Activated naive CD4-positive, alpha-beta T cell treated with anti-CD3 and anti-CD28 coated beads, Interleukin-2, amount 10 ng/mL, durations not matched to agents 7 days and 5 days (primary cell): ENCODE measurements around the gene PTGES.
A peak's percentile ranks its signal among the peaks of the same experiment; 100 is the strongest.

Source experiments
- CTCF ChIA-PET: fragments of 350-600 bp; sonication (Branson Sonifier 250); formaldehyde crosslinking; loops from one replicate; lab custom pipeline; 2021; ENCODE audit warnings: antibody characterized with exemption; lab: Charles Lee
- DNase-seq: peaks from one replicate; pipeline ENCODE4 v3.0.0-alpha.2; 2020
- H3K27ac Mint-ChIP-seq: one replicate; pipeline ENCODE4 v1.8.0; 2021; ENCODE audit warnings: mild to moderate bottlenecking, moderate library complexity, mixed read lengths
- H3K27me3 Mint-ChIP-seq: one replicate; pipeline ENCODE4 v1.8.0; 2021; ENCODE audit warnings: mild to moderate bottlenecking, mixed read lengths
- H3K36me3 Mint-ChIP-seq: one replicate; pipeline ENCODE4 v1.8.0; 2021; ENCODE audit warnings: mixed read lengths
- H3K4me1 Mint-ChIP-seq: one replicate; pipeline ENCODE4 v1.8.0; 2021; ENCODE audit warnings: mixed read lengths
- H3K4me3 Mint-ChIP-seq: one replicate; pipeline ENCODE4 v1.8.0; 2021; ENCODE audit warnings: mild to moderate bottlenecking, moderate library complexity, mixed read lengths
- H3K9me3 Mint-ChIP-seq: one replicate; pipeline ENCODE4 v1.8.0; 2021; ENCODE audit warnings: mixed read lengths

PTGES gene

GRCh38 chr9:129714511-129715061 lies 38.3 kb downstream of the PTGES start:
- no peak for DNase-seq
- H3K4me1 Mint-ChIP-seq, result peaks cover 31% of the 10 kb centered on the region
- H3K9me3 Mint-ChIP-seq, result no peaks in the 10 kb centered on the region
- H3K27me3 Mint-ChIP-seq, result peaks cover 56% of the 10 kb centered on the region
- no peaks in the 10 kb centered on the region for H3K36me3 Mint-ChIP-seq
- CTCF ChIA-PET, result interaction anchor here (4.0 kb wide), 1 partner anchor 12 kb away, joined by 29 read pairs; no protein-coding TSS in a partner anchor
- H3K4me3 Mint-ChIP-seq, result no peak overlapping the region
- H3K27ac Mint-ChIP-seq, result no peak overlapping the region

GRCh38 chr9:129713402-129713679 lies 39.5 kb downstream of the PTGES start:
- no peaks in the 10 kb centered on the region for H3K36me3 Mint-ChIP-seq
- H3K4me3 Mint-ChIP-seq, result no peak overlapping the region
- no peaks in the 10 kb centered on the region for H3K9me3 Mint-ChIP-seq
- H3K27me3 Mint-ChIP-seq, result peaks cover 62% of the 10 kb centered on the region
- DNase-seq, result no peak
- no peak overlapping the region for H3K27ac Mint-ChIP-seq
- CTCF ChIA-PET, result interaction anchor here (4.0 kb wide), 1 partner anchor 13 kb away, joined by 29 read pairs; no protein-coding TSS in a partner anchor
- H3K4me1 Mint-ChIP-seq, result peaks cover 31% of the 10 kb centered on the region

- peaks cover 57% of the 10 kb centered on the region for H3K27me3 Mint-ChIP-seq
- H3K27ac Mint-ChIP-seq, result no peak overlapping the region
- no peak for DNase-seq
- no peaks in the 10 kb centered on the region for H3K36me3 Mint-ChIP-seq
- CTCF ChIA-PET, result interaction anchor here (0.6 to 4.0 kb wide), 3 partner anchors 14 to 73 kb away, joined by 3 to 29 read pairs (median 3); no protein-coding TSS in a partner anchor
- H3K4me1 Mint-ChIP-seq, result peaks cover 31% of the 10 kb centered on the region
- H3K4me3 Mint-ChIP-seq, result no peak overlapping the region
- H3K9me3 Mint-ChIP-seq, result no peaks in the 10 kb centered on the region
Observed at GRCh38 chr9:129712634-129713401, 40.0 kb downstream of the PTGES start.

GRCh38 chr9:129710169-129710453 lies 42.7 kb downstream of the PTGES start:
- H3K27me3 Mint-ChIP-seq, result peaks cover 49% of the 10 kb centered on the region
- no peaks in the 10 kb centered on the region for H3K36me3 Mint-ChIP-seq
- CTCF ChIA-PET, result no interaction called here
- no peak for DNase-seq
- H3K4me1 Mint-ChIP-seq, result peaks cover 31% of the 10 kb centered on the region
- H3K9me3 Mint-ChIP-seq, result no peaks in the 10 kb centered on the region
- H3K4me3 Mint-ChIP-seq, result no peak overlapping the region
- H3K27ac Mint-ChIP-seq, result no peak overlapping the region

- Mint-ChIP-seq H3K9me3 (no peaks in the 10 kb centered on the region), H3K27ac (no peak overlapping the region), H3K4me3 (no peak overlapping the region), H3K36me3 (no peaks in the 10 kb centered on the region), H3K4me1 (peaks cover 29% of the 10 kb centered on the region), H3K27me3 (peaks cover 44% of the 10 kb centered on the region)
- DNase-seq, result no peak
- CTCF ChIA-PET, result no interaction called here
Observed at GRCh38 chr9:129709438-129710168, 43.2 kb downstream of the PTGES start.

- no peaks in the 10 kb centered on the region for H3K9me3 Mint-ChIP-seq
- no peak overlapping the region for H3K4me3 Mint-ChIP-seq
- peaks cover 47% of the 10 kb centered on the region for H3K27me3 Mint-ChIP-seq
- CTCF ChIA-PET, result no interaction called here
- H3K36me3 Mint-ChIP-seq, result no peaks in the 10 kb centered on the region
- DNase-seq, result no peak
- no peak overlapping the region for H3K27ac Mint-ChIP-seq
- H3K4me1 Mint-ChIP-seq, result peaks cover 29% of the 10 kb centered on the region
Observed at GRCh38 chr9:129708793-129709192, 44.0 kb downstream of the PTGES start.

- Mint-ChIP-seq H3K4me3 (no peak overlapping the region), H3K4me1 (peaks cover under 1% of the 10 kb centered on the region), H3K9me3 (no peaks in the 10 kb centered on the region), H3K27me3 (peaks cover 60% of the 10 kb centered on the region), H3K27ac (no peak overlapping the region), H3K36me3 (no peaks in the 10 kb centered on the region)
- CTCF ChIA-PET, result no interaction called here
- no peak for DNase-seq
Observed at GRCh38 chr9:129704807-129705206, 48.0 kb downstream of the PTGES start.

GRCh38 chr9:129703667-129704355 lies 49.0 kb downstream of the PTGES start:
- no peaks in the 10 kb centered on the region for H3K9me3 Mint-ChIP-seq
- peaks cover 61% of the 10 kb centered on the region for H3K27me3 Mint-ChIP-seq
- H3K4me3 Mint-ChIP-seq, result no peak overlapping the region
- CTCF ChIA-PET, result no interaction called here
- no peaks in the 10 kb centered on the region for H3K4me1 Mint-ChIP-seq
- H3K36me3 Mint-ChIP-seq, result no peaks in the 10 kb centered on the region
- no peak for DNase-seq
- H3K27ac Mint-ChIP-seq, result no peak overlapping the region

- Mint-ChIP-seq H3K27me3 (peaks cover 70% of the 10 kb centered on the region), H3K36me3 (no peaks in the 10 kb centered on the region), H3K27ac (peak overlapping the region; percentile 43), H3K9me3 (no peaks in the 10 kb centered on the region), H3K4me1 (no peaks in the 10 kb centered on the region), H3K4me3 (no peak overlapping the region)
- no peak for DNase-seq
- CTCF ChIA-PET, result no interaction called here
Observed at GRCh38 chr9:129702589-129703520, 50.0 kb downstream of the PTGES start.

- no peak for DNase-seq
- CTCF ChIA-PET, result interaction anchor here (0.5 to 0.6 kb wide), 3 partner anchors 29 to 1407 kb away, joined by 3 read pairs; no protein-coding TSS in a partner anchor
- Mint-ChIP-seq H3K27ac (no peak overlapping the region), H3K4me1 (peaks cover 3% of the 10 kb centered on the region), H3K36me3 (peaks cover 1% of the 10 kb centered on the region), H3K4me3 (no peak overlapping the region), H3K9me3 (no peaks in the 10 kb centered on the region), H3K27me3 (peaks cover 83% of the 10 kb centered on the region)
Observed at GRCh38 chr9:129701549-129701948, 51.3 kb downstream of the PTGES start.

GRCh38 chr9:129701054-129701453 lies 51.8 kb downstream of the PTGES start:
- H3K9me3 Mint-ChIP-seq, result no peaks in the 10 kb centered on the region
- H3K4me1 Mint-ChIP-seq, result peaks cover 3% of the 10 kb centered on the region
- no peak for DNase-seq
- CTCF ChIA-PET, result interaction anchor here (0.5 to 0.6 kb wide), 2 partner anchors 30 to 1406 kb away, joined by 3 read pairs; no protein-coding TSS in a partner anchor
- H3K36me3 Mint-ChIP-seq, result peaks cover 1% of the 10 kb centered on the region
- no peak overlapping the region for H3K4me3 Mint-ChIP-seq
- H3K27me3 Mint-ChIP-seq, result peaks cover 84% of the 10 kb centered on the region
- no peak overlapping the region for H3K27ac Mint-ChIP-seq

GRCh38 chr9:129698254-129698757 lies 54.5 kb downstream of the PTGES start:
- H3K4me1 Mint-ChIP-seq, result peaks cover 3% of the 10 kb centered on the region
- H3K27me3 Mint-ChIP-seq, result peaks cover 95% of the 10 kb centered on the region
- peaks cover 1% of the 10 kb centered on the region for H3K36me3 Mint-ChIP-seq
- H3K4me3 Mint-ChIP-seq, result no peak overlapping the region
- H3K9me3 Mint-ChIP-seq, result no peaks in the 10 kb centered on the region
- CTCF ChIA-PET, result interaction anchor here (1.1 to 1.4 kb wide), 3 partner anchors 28 to 40 kb away, joined by 3 to 7 read pairs (median 4); no protein-coding TSS in a partner anchor
- H3K27ac Mint-ChIP-seq, result no peak overlapping the region
- no peak for DNase-seq

GRCh38 chr9:129697656-129698253 lies 55.1 kb downstream of the PTGES start:
- H3K27ac Mint-ChIP-seq, result no peak overlapping the region
- CTCF ChIA-PET, result interaction anchor here (1.2 to 1.4 kb wide), 2 partner anchors 29 to 40 kb away, joined by 3 to 7 read pairs; no protein-coding TSS in a partner anchor
- peaks cover 93% of the 10 kb centered on the region for H3K27me3 Mint-ChIP-seq
- H3K9me3 Mint-ChIP-seq, result no peaks in the 10 kb centered on the region
- peaks cover 3% of the 10 kb centered on the region for H3K4me1 Mint-ChIP-seq
- peak overlapping the region; percentile 35 for H3K4me3 Mint-ChIP-seq
- DNase-seq, result no peak
- H3K36me3 Mint-ChIP-seq, result peaks cover 1% of the 10 kb centered on the region
